SU-DHL-6 (cell line): ENCODE measurements around the gene RAB2B.

Experiments
- H2AFZ ChIP-seq: fragments of 200-600 bp; sonication (generic); 2 replicates; pipeline ENCODE4 v1.6.1; 2014; ENCODE audit warnings: low read depth, mild to moderate bottlenecking, moderate library complexity, mixed read lengths, antibody characterized with exemption, low read length; ENCODE audit not compliant: severe bottlenecking
- H3F3A ChIP-seq: fragments of 200-600 bp; shearing (Covaris generic); 2 replicates; pipeline ENCODE4 v1.6.0; 2016; ENCODE audit warnings: antibody characterized with exemption, mild to moderate bottlenecking; ENCODE audit not compliant: insufficient read depth
- H3K27ac ChIP-seq: fragments of 200-600 bp; sonication (generic); 2 replicates; pipeline ENCODE4 v1.5.1; 2016; ENCODE audit warnings: low read depth, mild to moderate bottlenecking, low read length, moderate library complexity, mixed read lengths
- H3K27me3 ChIP-seq: fragments of 200-600 bp; sonication (generic), shearing (Covaris generic); 2 replicates; pipeline ENCODE4 v1.6.0; 2014; ENCODE audit warnings: mild to moderate bottlenecking, low read length
- H3K36me3 ChIP-seq: fragments of 200-600 bp; sonication (generic); 2 replicates; pipeline ENCODE4 v1.6.1; 2014; ENCODE audit warnings: mild to moderate bottlenecking, low read length, mixed read lengths
- H3K4me2 ChIP-seq: fragments of 300-600, 200-600 bp; shearing (Covaris generic), sonication (generic); 2 replicates; pipeline ENCODE4 v1.6.0; 2014; ENCODE audit warnings: low read length, low read depth, mild to moderate bottlenecking; ENCODE audit not compliant: poor library complexity, severe bottlenecking
- H3K4me3 ChIP-seq: fragments of 200-600 bp; sonication (generic); 2 replicates; pipeline ENCODE4 v1.5.1; 2014; ENCODE audit warnings: antibody characterized with exemption, low read length, mild to moderate bottlenecking, mixed read lengths; ENCODE audit not compliant: insufficient read depth, poor library complexity, severe bottlenecking
- H3K79me2 ChIP-seq: fragments of 200-600 bp; sonication (generic); 2 replicates; pipeline ENCODE4 v1.6.1; 2014; ENCODE audit warnings: mild to moderate bottlenecking, low read length, moderate library complexity; ENCODE audit not compliant: insufficient read depth
- H3K9ac ChIP-seq: fragments of 200-600 bp; sonication (generic); 2 replicates; pipeline ENCODE4 v1.7.0; 2014; ENCODE audit warnings: mild to moderate bottlenecking, low read length
- H3K9me2 ChIP-seq: fragments of 200-600 bp; sonication (generic); replicated peaks from 2 replicates; pipeline ENCODE4 v1.6.1; 2014; ENCODE audit warnings: low read length; ENCODE audit not compliant: insufficient read depth
- H3K9me3 ChIP-seq: fragments of 200-600 bp; sonication (generic); 2 replicates; pipeline ENCODE4 v1.6.1; 2014; ENCODE audit warnings: low read length, mixed read lengths; ENCODE audit not compliant: insufficient read depth
- H4K20me1 ChIP-seq: fragments of 200-600 bp; sonication (generic); 2 replicates; pipeline ENCODE4 v1.6.1; 2014; ENCODE audit warnings: low read depth, mild to moderate bottlenecking, antibody characterized with exemption, low read length, moderate library complexity, mixed read lengths
- EZH2phosphoT487 ChIP-seq: fragments of 200-600 bp; sonication (generic), shearing (Covaris generic); conservative IDR thresholded peaks from 2 replicates; pipeline ENCODE4 v1.6.1; 2018; ENCODE audit warnings: mild to moderate bottlenecking, antibody characterized with exemption, low read length, moderate library complexity, mixed read lengths
- TF ChIP-seq, protein P1 (sequence below): fragments of 200-600 bp; sonication (generic); IDR thresholded peaks from one replicate; pipeline ENCODE4 v1.5.1; 2017; ENCODE audit warnings: antibody characterized with exemption, mild to moderate bottlenecking, low read length, moderate library complexity; ENCODE audit not compliant: insufficient read depth, poor library complexity, severe bottlenecking

Gene RAB2B

DNA sequence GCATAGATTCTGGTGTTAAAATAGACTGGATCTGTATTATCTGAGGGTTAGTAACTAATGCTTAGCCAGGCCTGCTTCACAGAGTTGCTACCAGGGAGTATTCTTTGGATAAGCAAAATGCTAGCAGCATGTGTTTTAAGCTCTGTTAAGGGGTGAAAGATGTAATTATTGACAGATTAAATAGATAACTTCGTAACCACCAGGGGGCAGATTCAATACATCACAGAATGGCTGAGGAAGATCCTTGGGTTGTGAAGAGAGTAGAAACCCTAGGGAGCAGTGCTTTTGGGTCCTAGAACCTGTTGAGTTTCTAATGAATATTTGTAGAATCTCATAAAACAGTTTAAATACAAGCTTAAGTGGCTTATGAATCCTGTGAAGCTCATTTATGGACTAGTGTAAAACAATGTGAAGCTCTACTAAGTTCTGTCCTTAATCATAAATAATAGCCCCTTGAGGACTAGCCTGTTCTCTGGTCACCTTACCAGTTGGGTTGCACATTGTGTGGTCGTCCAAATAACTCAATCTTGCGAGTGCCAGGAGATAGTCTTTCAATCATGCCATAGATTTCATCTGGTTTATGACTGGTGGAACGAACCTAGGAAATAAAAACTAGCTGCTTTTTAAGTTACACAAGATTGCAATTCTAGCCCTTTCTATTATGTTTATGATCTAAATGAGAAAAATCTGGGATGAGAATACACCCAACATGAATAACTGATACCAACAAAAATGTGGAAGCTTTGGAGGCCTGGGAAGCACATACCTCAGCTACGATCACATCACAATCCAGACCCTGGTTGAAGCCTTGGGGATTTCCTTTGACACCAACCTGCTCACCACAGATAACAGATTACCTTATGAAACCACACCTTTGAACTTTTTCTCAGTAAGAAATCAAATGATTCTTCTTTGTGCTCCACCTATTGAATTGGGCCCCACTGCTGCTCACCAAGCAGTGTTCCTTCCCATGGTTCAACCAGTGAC lies 22.1 kb upstream of the RAB2B start:
- H3K27ac ChIP-seq, result no peak overlapping the region
- TF ChIP-seq EZH2phosphoT487, result no peak
- TF ChIP-seq, protein P1, sequence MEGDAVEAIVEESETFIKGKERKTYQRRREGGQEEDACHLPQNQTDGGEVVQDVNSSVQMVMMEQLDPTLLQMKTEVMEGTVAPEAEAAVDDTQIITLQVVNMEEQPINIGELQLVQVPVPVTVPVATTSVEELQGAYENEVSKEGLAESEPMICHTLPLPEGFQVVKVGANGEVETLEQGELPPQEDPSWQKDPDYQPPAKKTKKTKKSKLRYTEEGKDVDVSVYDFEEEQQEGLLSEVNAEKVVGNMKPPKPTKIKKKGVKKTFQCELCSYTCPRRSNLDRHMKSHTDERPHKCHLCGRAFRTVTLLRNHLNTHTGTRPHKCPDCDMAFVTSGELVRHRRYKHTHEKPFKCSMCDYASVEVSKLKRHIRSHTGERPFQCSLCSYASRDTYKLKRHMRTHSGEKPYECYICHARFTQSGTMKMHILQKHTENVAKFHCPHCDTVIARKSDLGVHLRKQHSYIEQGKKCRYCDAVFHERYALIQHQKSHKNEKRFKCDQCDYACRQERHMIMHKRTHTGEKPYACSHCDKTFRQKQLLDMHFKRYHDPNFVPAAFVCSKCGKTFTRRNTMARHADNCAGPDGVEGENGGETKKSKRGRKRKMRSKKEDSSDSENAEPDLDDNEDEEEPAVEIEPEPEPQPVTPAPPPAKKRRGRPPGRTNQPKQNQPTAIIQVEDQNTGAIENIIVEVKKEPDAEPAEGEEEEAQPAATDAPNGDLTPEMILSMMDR, result peak; percentile 33
- no peak overlapping the region for H3K9ac ChIP-seq
- 0 out of 2 replicates have a peak, but pooled peaks cover 2% of the 10 kb centered on the region for H4K20me1 ChIP-seq
- peaks cover 16% of the 10 kb centered on the region for H3F3A ChIP-seq
- no peaks in the 10 kb centered on the region for H3K9me2 ChIP-seq
- H2AFZ ChIP-seq, result no peak overlapping the region
- 0 out of 2 replicates have a peak, but pooled peaks cover under 1% of the 10 kb centered on the region for H3K79me2 ChIP-seq
- no peaks in the 10 kb centered on the region for H3K27me3 ChIP-seq
- H3K9me3 ChIP-seq, result no peaks in the 10 kb centered on the region
- H3K36me3 ChIP-seq, result peaks cover 31% of the 10 kb centered on the region
- H3K4me3 ChIP-seq, result no peak overlapping the region
- H3K4me2 ChIP-seq, result no peak overlapping the region

DNA sequence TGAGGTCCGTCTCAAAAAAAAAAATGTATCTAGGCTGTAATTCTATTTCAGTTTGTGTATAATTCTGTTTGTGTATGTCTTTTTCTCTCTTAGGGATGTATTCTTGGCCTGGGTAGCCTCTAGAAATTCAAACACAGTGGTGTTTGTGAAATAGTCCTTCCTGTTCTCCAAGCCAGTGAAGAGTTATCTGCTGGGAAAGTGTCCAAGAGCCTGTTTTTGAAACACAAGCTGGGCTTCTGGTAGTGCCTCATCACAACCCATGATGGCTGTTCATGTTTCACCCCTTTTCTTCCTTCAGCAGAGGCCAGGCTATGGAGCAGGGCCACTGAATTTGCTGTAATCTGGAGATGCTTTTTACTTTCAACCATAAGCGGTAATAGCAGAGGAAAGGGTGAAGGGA lies 19.7 kb upstream of the RAB2B start:
- Histone ChIP-seq H3K9me3 (no peaks in the 10 kb centered on the region), H3K27me3 (no peaks in the 10 kb centered on the region), H3K36me3 (peaks cover 35% of the 10 kb centered on the region), H3K4me3 (no peak overlapping the region), H3K79me2 (no peaks in the 10 kb centered on the region), H2AFZ (no peak overlapping the region), H3K27ac (no peak overlapping the region), H3K9ac (no peak overlapping the region), H3K4me2 (no peak overlapping the region), H3K9me2 (no peaks in the 10 kb centered on the region), H3F3A (peaks cover 16% of the 10 kb centered on the region), H4K20me1 (0 out of 2 replicates have a peak, but pooled peaks cover 2% of the 10 kb centered on the region)
- TF ChIP-seq, protein P1, result no peak
- no peak for TF ChIP-seq EZH2phosphoT487

DNA sequence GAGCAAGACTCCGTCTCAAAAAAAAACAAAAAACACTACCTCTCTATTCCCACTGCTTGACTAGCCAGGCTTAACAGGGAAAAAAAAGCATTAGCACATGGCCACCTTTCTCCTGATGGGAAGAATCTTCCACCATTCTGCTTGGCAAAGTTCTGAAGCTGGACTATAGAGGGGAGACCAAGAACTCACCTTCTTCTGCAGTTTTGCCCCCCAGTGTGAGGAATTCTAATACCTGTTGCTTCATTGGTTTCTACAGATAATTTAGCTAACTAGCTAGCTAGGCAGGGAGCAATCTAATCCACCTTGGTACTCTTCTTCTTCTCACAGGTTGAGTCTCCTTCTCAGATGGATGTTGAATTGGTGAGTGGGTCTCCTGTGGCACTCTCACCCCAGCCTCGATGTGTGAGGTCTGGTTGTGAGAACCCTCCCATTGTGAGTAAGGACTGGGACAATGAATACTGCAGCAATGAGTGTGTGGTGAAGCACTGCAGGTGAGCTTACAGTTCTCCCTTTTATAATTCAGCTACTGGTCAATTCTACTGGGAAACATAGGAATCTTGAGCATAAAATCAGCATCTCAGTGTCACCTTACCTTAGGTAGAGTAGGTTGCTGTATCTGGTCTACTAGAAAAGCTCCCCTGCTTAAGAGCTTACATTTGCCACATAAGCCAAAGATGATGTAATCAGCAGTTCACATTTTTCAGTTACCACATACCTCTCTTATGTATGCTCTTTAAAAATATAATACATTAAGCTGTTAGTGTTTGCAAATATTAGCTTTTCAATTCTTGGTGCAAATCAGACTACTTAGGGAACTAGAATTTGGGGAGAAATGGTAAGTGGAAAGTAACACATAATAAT lies 18.4 kb upstream of the RAB2B start:
- no peak overlapping the region for H3K27ac ChIP-seq
- no peaks in the 10 kb centered on the region for H3K79me2 ChIP-seq
- H2AFZ ChIP-seq, result no peak overlapping the region
- no peak overlapping the region for H3K9ac ChIP-seq
- H3K27me3 ChIP-seq, result no peaks in the 10 kb centered on the region
- no peaks in the 10 kb centered on the region for H3K9me2 ChIP-seq
- 0 out of 2 replicates have a peak, but pooled peaks cover 2% of the 10 kb centered on the region for H4K20me1 ChIP-seq
- no peaks in the 10 kb centered on the region for H3K9me3 ChIP-seq
- no peak overlapping the region for H3K4me3 ChIP-seq
- no peak for TF ChIP-seq EZH2phosphoT487
- TF ChIP-seq, protein P1, result no peak
- H3K36me3 ChIP-seq, result peaks cover 34% of the 10 kb centered on the region
- H3F3A ChIP-seq, result peaks cover 16% of the 10 kb centered on the region
- no peak overlapping the region for H3K4me2 ChIP-seq
